ENCODE data around the gene PLSCR3.

Gene PLSCR3

DNA sequence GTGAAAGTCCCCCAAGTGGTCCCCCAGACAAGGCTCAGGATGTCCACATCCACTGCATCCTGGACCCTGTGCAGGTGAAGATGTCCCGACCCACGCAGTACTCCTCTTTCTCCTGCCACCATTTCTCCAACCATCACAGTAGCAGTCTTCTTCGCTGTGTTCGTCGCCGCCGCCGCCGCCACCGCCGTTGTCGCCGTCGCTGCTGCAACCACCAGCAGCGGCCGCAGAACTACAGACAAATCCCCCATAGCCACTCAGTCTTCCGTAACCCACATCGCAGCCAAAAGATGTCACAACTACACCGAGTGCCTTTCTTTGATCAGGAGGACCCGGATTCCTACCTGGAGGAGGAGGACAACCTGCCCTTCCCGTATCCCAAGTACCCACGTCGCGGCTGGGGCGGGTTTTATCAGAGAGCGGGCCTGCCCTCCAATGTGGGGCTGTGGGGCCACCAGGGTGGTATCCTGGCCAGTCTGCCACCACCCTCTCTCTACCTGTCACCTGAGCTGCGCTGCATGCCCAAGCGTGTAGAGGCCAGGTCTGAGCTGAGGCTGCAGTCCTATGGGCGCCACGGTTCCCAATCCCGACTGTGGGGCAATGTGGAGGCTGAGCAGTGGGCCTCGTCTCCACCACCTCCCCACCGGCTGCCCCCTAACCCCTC is 32.0 kb upstream of the PLSCR3 start:
- DNase-seq (ENCODE audit: low spot score): no peak

DNA sequence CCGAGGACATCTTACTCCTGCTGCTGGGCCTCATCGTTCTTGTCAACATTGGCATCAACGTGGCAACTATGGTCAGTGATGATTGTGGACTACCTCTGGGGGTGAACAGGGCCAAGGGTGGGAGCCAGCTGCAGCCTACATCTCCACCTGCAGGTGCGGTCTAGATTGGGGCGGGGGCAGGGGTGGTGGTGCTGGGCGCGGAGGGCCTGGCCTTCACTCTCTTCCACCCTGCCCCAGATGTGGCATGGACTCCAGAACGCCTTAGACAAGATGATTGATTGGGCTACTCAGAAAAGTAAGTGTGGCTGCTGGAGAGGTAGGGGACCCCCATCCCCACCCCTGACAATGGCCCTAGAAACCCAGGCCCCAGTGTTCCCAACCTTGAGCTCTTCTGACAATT is 31.4 kb upstream of the PLSCR3 start:
- DNase-seq (ENCODE audit: low spot score): no peak

DNA sequence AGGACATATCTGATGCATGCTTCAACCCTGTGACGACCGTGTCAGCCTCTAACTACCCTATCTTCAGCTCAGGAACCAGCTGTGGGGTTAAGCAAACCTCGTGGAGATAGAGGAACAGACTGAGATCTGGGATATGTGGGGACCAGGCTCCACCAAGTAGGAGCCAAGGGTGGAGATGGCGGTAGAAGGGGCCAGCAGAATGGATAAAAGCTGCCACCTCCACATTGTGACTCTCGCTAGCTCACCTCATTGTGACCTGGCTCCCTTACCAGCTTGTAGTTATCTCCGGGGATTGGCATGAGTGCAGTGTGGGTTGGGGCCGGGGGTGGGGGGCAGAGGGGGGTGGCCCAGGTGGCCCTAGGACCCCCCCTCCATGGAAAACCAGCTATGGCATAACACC is 31.0 kb upstream of the PLSCR3 start, which contains the start of gene SPEM2:
SPEM2 (plus strand) TSS at position 301 of the 400 bp plus-strand sequence; CDS start at position 374, 73 bp downstream.
- no peak for DNase-seq (ENCODE audit: low spot score)

DNA sequence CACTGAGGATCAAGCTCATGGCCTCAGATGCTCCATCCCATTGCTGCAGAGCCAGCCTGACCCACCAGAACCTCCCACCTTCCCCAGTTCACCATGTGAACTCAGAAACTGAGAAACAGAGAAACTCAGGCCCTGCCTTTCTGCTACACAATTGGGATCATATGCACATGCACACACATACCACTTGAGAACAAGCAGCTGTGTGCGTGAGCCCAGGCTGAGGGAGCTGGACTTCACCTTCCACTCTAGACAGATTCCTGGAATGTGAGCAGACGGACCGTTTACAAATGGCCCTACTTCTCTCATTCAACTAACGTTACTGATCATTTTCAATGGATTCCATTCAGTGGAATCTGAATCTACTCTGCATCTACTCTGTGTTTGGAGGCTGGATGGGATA is 29.4 kb upstream of the PLSCR3 start:
- no peak for DNase-seq (ENCODE audit: low spot score)

DNA sequence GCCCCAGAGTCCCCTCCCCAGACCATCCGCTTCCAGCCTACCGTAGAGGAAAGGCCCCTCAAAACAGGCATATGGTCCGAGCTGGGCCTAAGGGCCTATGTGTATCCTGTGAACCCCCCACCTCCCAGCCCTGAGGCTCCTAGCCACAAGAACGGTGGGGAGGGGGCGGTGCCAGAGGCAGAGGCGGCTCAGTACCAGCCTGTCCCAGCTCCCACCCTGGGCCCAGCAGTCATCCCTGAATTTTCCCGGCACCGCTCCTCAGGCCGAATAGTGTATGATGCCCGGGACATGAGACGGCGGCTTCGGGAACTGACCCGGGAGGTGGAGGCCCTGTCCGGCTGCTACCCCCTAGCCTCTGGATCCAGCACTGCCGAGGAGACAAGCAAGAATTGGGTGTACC is 26.9 kb upstream of the PLSCR3 start:
- DNase-seq (ENCODE audit: low spot score): no peak

DNA sequence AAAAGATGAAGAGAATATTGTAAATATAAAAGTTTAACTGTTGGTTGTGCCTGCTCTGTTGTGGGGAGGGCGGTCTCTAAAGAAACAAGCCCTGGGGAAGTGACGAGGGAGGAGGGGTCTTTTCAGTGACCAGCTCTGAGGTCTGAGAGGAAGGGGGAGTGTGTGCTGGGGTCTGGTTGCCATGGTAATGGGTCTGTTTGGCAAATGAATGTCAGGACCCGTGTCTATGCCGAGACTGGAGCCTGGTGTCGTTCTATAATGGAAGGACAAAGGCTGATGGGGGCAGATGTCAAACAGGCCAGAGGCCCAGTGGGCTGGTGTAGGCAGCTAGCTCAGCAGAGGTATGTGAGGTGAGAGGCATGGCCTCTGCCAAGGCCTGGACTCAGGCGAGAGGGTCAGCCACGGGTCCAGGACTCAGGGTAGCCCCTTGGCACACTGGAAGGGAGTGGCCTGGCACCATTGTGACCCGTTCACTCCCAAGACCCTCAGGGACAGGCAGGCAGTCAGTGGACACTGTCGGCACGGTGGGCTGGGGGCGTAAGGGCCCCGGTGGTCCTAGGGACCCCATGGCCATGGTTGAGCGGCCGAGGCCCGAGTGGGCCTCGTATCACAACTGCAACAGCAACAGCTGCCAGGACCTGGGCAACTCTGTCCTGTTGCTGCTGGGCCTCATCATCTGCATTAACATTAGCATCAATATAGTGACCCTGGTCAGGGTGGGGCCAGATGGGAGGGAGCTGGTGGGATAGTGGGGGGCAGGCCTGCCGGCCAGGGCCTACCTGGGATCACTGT is 25.7 kb upstream of the PLSCR3 start, which contains the start of gene SPEM1:
SPEM1 (plus strand) TSS at position 506 of the 792 bp plus-strand sequence; CDS start at position 567, 61 bp downstream.
- no peak for DNase-seq (ENCODE audit: low spot score)

DNA sequence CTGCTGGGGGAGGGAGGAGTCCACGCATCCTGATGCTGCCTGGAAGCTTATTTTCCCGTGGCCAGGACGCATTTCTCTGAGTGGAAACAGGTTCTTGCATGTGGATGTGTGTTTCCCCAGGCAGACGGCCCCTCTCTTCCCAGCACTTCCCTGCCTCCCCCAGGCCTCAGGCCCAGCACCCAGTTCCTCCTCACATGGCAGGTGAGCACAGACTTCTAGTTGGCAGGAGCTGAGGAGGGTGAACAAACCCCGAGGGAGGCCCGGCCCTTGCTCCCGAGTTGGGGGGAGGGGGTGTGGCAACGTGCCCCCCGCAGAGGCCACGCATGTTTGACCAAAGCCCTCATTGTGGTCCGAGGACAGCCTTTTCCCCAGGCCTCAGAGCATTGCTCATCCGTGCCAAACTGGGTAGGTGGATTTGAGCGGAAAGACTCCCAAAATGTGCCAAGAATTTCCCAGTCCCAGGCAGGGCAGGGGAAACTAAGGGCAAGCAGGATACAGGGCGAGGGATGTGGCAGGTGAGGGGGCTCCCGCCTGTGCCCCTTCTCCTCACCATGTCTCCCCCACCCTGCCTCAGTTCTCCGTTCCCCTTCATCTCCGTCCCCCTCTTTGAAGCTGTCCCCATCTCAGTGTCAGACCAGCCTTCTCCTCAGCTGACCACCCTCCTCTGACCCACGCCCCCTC is 24.3 kb upstream of the PLSCR3 start:
- no peak for DNase-seq (ENCODE audit: low spot score)

DNA sequence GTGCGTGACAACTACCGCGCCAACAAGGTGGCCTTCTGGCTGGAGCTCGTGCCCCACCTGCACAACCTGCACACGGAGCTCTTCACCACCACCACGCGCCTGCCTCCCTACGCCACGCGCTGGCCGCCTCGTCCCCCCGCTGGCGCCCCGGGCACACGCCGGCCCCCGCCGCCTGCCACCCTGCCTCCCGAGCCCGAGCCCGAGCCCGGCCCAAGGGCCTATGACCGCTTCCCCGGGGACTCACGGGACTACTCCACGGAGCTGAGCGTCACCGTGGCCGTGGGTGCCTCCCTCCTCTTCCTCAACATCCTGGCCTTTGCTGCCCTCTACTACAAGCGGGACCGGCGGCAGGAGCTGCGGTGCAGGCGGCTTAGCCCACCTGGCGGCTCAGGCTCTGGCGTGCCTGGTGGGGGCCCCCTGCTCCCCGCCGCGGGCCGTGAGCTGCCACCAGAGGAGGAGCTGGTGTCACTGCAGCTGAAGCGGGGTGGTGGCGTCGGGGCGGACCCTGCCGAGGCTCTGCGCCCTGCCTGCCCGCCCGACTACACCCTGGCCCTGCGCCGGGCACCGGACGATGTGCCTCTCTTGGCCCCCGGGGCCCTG is 22.8 kb upstream of the PLSCR3 start:
- no peak for DNase-seq (ENCODE audit: low spot score)

DNA sequence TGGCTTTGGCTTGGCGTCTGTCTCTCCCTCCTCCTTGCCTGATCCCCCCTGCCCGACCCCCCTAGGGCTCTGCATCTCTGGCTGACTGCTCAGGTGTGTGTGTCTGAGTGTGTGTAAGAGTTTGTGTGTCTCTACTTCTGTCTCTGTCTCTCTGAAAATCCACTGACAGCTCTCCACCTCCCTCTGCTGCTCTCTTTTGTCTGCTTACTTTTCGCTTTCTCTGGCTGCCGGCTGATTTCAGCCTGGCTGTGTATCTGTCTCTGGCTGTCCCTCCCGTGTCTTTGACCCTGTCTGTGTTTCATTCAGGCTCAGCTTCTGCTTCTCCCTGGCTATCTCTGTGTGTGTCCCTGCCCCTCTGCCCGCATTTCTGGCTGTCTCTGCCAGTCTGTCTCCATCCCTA is 22.0 kb upstream of the PLSCR3 start:
- DNase-seq (ENCODE audit: low spot score): no peak

DNA sequence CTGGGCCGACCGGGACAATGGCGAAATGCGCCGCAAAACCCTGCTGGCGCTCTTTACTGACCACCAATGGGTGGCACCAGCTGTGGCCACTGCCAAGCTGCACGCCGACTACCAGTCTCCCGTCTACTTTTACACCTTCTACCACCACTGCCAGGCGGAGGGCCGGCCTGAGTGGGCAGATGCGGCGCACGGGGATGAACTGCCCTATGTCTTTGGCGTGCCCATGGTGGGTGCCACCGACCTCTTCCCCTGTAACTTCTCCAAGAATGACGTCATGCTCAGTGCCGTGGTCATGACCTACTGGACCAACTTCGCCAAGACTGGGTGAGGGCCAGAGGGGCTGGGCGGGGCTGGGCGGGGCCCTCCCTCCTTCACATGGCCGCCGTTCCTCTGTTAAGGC is 21.5 kb upstream of the PLSCR3 start:
- DNase-seq (ENCODE audit: low spot score): no peak

DNA sequence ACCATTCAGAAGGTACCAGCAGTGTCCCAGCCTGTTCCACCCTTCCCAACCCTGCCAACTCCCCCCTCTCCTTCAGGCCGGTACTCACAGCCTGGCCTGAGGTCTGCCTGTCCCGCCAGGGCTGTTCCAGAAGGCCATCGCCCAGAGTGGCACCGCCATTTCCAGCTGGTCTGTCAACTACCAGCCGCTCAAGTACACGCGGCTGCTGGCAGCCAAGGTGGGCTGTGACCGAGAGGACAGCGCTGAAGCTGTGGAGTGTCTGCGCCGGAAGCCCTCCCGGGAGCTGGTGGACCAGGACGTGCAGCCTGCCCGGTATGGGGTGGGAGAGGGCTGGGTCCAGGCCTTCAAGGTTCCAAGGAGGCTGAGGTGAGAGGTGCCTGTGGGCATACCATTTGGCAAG is 20.5 kb upstream of the PLSCR3 start:
- DNase-seq (ENCODE audit: low spot score): no peak

DNA sequence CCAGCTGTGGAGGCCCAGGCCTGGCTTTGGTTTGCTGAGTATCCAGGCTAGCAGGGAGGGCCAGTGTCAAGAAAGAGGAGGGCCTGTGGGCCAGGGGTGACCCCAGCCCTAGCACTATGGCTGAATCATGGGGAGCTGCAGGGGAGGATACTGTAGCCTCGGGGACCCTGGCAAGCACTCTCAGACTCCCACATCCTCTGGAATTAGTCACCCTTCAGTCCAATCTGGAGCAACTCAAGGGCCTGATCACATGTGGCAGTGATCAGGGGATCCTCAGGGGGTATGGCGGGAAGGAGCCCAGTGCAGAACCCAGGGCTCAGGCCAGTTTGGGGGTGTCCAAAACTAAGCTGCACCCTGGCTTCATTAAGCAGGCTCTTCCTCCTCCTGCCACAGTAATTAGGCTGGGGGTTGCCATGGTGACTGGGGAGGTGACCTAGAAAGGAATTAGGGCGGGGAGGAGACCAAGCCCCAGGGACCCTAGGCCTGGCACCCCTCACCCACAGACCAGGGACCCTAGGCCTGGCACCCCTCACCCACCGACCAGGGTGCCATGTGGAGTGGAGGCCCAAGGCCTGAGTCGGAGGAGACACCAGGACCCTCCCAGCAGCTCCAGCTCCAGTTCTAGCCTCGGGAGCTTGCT is 19.1 kb upstream of the PLSCR3 start:
- no peak for DNase-seq (ENCODE audit: low spot score)

DNA sequence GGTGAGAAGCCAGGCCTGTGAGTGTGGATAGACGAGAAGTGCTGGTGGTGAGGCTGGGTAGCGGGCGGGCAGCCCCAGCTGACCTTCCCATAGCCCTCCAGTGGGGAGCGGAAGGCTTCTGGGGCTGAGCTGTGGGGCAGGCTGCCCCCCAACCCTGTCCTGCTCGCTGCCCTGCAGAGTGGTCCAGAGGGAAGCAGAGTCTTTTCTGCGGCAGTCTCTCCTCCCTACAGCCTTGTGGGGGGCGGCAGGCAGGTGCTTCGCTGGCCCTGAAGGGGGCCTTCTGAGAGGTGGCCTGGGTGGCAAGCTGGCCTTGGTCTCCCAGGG is 17.1 kb upstream of the PLSCR3 start:
- no peak for DNase-seq (ENCODE audit: low spot score)

DNA sequence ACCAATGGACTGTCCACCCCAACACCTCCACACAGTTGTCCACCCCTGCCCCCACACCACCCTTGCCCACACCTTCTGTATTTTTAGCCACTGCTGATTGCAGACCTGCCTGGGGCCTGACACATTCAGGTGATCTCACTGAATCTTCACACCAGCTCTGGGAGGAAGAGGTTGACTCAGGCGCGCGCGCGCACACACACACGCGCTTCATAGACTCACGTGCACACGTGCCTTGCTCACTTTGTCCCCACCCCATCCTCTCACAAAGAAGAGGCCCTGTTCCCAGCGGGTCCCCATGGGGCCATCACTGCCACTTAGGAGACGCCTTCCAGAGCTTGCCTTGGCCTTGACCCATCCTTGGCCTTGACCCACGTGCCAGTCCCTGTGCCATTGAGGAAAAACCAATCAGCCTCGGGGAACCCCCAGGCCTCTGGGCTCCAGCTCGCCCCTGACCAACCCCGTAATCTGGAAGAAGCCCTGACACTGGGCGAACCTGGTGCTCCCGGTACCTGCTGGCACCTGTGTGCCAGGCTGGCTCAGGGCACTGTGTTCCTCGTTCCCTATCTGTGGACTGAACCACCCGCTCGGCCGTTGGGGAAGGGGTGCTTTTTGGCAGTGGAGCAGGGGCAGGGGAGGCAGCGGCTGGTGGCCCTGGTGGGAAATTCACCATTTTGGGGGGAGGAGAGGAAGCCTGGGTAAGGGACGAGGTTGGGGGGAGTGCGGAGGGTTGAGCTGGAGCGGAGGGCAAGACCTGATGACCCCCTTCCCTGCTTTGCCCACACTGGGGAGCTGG is 16.5 kb upstream of the PLSCR3 start:
- DNase-seq (ENCODE audit: low spot score): no peak

DNA sequence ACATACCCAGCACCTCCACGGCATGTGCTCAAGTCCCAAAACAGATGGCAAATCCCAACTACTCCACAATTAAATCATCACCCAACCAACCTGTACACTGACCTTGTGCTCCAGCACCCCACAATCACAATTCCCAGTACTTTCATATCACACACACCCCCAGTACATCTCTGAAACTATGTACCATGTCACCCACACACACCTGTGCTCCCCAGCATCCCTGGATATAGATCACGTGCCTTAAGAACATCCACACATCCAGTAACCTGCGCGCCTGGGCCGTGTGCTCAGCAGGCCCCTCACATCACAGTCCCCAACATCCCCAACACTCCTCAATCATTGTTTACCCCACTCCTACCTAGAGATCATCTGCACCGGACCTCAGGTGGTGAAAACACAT is 15.4 kb upstream of the PLSCR3 start:
- DNase-seq (ENCODE audit: low spot score): no peak

DNA sequence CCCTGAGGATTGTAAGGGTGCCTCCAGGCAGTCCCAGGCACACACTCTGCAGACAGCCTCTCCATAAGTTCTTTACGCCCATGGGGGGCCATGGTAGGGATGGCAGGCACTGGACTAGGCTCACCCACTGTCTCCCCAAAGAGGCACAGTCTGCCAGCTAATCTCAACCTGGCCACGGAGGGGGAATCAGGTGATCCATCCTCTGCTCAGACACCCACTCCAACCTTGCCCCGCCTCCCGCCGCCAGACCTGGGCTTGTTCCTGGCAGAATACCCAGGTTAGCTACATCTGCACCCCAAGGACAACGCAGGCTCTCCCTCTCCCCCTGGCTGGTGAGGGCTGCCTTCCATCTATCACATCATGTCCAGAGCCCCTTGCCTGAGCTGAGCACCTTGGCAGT is 14.5 kb upstream of the PLSCR3 start:
- no peak for DNase-seq (ENCODE audit: low spot score)

DNA sequence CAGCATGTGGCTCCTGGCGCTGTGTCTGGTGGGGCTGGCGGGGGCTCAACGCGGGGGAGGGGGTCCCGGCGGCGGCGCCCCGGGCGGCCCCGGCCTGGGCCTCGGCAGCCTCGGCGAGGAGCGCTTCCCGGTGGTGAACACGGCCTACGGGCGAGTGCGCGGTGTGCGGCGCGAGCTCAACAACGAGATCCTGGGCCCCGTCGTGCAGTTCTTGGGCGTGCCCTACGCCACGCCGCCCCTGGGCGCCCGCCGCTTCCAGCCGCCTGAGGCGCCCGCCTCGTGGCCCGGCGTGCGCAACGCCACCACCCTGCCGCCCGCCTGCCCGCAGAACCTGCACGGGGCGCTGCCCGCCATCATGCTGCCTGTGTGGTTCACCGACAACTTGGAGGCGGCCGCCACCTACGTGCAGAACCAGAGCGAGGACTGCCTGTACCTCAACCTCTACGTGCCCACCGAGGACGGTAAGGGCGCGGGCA is 14.0 kb upstream of the PLSCR3 start:
- DNase-seq (ENCODE audit: low spot score): no peak

DNA sequence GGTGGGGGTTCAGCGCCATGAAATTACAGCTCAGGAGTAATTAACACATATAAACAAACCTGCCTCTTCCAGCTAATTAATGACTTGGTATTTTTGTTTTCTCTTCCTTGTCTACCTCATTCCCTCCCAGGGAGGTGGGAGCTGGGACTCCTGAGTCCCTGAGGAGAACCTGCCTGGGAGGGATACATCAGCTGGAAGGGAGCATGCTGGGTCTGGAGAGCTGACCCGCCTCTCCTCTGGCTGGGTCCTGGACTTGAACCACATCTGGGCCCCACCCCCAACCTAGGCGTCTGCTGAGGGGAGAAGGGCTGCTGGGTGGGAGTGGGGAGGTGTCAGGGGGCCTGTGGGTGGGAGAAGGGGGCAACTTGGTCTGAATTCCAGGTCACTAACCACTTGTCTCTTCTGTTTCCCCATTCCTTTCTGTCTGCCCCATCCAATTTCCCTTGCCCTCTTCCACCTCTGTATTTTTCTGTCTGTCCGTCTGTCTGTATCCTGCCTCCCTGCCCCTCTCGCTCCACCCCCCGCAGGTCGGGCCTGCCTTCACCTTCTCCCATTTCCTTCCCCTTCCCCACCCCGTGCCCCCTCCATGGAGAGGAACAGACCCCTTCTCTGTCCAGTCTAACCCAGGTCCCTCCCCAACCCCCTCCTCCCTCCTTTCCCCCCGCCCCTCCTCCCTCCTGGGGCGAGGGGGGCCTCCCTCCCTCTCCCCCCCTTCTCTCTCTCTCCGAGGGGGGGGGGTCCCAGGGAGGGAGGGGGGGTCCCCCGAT is 13.3 kb upstream of the PLSCR3 start, which contains the start of gene NLGN2:
NLGN2 (plus strand) TSS at position 361 of the 767 bp plus-strand sequence. CDS start 411 bp downstream, outside the sequence.
- no peak for DNase-seq (ENCODE audit: low spot score)

DNA sequence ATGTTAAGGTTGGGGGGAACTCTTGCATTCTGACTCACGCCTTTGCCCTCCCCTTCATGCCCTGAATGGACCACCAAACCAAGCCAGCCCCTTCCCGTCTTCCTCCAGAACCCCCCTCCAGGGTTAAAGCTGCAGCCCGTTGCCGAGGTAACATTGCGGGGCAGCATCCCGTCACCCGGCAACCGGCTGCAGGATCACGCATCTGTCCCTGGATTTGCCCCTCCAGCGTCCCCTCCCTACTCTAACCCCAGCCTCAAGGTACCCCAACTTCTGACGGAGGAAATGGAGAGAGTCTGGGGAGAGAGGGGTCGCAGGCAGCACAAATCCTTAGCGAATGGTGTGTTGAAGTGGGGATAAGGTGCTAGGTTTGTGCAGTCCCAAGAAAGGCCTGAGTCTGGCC is 12.8 kb upstream of the PLSCR3 start:
- DNase-seq (ENCODE audit: low spot score): no peak

DNA sequence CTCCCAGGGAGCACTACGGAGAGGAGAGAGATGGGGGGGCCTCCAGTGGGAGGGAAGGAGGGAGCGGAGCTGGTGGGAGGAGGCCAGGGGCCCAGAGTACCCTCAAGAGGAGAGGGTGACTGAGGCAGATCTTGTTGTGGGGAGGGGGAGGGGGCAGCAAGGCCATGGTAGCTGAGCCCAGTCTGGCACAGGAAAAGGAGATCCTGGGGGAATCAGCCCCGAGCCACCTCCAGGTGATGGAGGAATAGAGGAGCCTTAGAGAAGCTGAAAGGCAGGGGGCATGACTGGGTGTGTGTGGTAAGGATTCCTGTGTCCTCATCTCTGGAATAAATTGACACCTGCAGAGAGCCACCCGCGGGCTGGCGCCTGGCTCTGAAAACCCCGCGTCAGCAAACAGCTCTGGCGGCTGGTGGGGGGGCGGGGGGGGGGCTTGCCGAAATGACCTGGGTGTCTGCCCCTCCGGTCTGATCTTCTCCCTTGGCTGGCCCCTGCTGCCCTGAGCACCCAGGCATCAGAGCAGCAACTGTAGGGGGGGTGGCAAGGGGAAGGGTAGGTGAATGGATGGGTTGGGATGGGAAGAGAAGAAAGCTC is 12.0 kb upstream of the PLSCR3 start:
- no peak for DNase-seq (ENCODE audit: low spot score)
